ENCODE data around the gene DEPDC5. TPM values are rescaled to one million over a fixed set of nuclear protein-coding genes. Genes with fewer than 3 reads are reported as not detected.
A peak's percentile ranks its signal among the peaks of the same experiment; 100 is the strongest.

Gene DEPDC5
- total RNA-seq, 4 donors from 2014 or later: 26.6 to 94.1 (median 38.8) TPM

DNA sequence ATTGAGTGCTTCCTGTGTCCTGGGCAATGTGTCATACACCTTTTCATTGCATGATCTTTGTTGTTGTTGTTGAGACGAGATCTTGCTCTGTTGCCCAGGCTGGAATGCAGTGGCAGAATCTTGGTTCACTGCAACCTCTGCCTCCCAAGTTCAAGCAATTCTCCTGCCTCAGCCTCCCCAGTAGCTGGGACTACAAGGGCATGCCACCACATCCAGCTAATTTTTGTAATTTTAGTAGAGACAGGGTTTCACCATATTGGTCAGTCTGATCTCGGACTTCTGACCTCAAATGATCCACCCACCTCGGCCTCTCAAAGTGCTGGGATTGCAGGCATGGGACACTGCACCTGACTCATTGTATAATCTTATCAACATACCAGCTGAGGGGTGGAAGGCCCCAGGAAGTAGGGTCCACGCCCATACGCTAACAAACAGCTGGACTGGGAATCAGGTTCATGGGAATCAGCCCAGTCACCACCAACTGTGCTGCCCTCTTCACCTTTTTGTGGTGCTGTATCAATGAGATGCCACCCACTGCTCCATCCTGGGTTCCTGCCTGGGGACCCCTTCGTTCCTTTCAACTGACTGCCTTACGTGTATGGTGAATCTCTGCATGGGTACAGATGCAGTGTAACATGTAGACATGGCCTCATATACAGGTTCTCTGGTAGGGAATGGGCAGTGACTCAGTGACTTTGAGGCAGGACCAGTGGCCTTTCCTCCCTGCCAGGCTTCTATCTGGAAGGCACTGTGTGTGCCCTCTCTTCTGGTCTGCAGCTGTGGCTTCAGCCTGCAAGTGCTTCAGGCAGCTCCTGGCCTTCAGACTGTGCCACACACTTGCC is 158.0 kb downstream of the DEPDC5 start:
- Histone ChIP-seq H3K4me3 (no peak overlapping the region), H3K27me3 (no peaks in the 10 kb centered on the region), H3K9me3 (no peaks in the 10 kb centered on the region), H3K4me1 (peaks cover 0 to 2% (median 0%) of the 10 kb centered on the region in 4 donors), H3K36me3 (peaks cover 0 to 16% (median 0%) of the 10 kb centered on the region in 3 donors), H3K27ac (peak overlapping the region in 2 of 4 donors; percentile 19 to 66)
- peak in 2 of 3 donors; percentile 60 to 79 for DNase-seq
- TF ChIP-seq, protein P1, sequence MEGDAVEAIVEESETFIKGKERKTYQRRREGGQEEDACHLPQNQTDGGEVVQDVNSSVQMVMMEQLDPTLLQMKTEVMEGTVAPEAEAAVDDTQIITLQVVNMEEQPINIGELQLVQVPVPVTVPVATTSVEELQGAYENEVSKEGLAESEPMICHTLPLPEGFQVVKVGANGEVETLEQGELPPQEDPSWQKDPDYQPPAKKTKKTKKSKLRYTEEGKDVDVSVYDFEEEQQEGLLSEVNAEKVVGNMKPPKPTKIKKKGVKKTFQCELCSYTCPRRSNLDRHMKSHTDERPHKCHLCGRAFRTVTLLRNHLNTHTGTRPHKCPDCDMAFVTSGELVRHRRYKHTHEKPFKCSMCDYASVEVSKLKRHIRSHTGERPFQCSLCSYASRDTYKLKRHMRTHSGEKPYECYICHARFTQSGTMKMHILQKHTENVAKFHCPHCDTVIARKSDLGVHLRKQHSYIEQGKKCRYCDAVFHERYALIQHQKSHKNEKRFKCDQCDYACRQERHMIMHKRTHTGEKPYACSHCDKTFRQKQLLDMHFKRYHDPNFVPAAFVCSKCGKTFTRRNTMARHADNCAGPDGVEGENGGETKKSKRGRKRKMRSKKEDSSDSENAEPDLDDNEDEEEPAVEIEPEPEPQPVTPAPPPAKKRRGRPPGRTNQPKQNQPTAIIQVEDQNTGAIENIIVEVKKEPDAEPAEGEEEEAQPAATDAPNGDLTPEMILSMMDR (IDR thresholded peaks at IDR 0.05): no peak
- TF ChIP-seq POLR2A (IDR thresholded peaks at IDR 0.05): no peak

DNA sequence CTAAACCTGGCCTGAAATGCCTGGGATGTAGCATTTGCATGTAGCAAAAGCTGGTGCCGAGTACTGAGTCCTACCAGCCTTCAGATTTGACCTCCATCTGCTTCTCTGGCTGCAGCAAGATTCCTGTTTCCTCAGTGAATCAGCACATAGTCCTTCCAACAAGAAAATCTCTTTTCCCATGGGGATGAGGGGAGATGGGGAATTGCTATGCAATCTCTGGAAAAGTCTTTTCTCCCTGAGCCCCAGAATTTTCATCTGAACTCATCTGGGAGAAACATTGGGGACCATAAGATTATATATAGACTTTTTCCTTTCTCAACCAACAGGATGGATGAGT is 158.6 kb downstream of the DEPDC5 start:
- no peaks in the 10 kb centered on the region for H3K9me3 ChIP-seq
- H3K36me3 ChIP-seq: peaks cover 0 to 12% (median 0%) of the 10 kb centered on the region in 3 donors
- H3K4me1 ChIP-seq: peaks cover 0 to 6% (median 1%) of the 10 kb centered on the region in 4 donors
- peak overlapping the region in 2 of 4 donors; percentile 19 to 66 for H3K27ac ChIP-seq
- no peak for TF ChIP-seq POLR2A (IDR thresholded peaks at IDR 0.05)
- no peak for DNase-seq
- no peak overlapping the region for H3K4me3 ChIP-seq
- H3K27me3 ChIP-seq: no peaks in the 10 kb centered on the region

DNA sequence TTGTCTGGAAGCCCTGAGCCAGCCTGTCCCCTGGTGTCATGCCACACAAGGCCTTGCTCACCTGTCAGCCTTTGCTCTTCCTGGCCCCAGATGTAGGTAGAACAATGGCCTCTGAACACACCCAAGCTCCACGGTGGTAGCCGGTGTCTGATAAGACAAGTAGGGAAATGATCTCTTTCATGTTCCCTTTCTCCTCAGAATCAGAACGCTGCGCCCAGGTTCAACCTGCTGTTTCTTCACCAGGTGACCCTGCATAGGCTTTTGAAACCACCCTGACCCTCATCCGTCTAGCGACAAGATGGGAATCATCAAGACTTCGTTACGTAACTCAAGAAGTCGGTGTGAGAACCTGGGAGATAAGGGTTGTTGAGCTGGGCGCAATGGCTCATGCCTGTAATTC is 161.8 kb downstream of the DEPDC5 start:
- Histone ChIP-seq H3K27me3 (no peaks in the 10 kb centered on the region), H3K9me3 (no peaks in the 10 kb centered on the region), H3K4me1 (peaks cover 0 to 6% (median 1%) of the 10 kb centered on the region in 4 donors), H3K4me3 (no peak overlapping the region), H3K36me3 (peaks cover 0 to 2% (median 0%) of the 10 kb centered on the region in 3 donors), H3K27ac (no peak overlapping the region)
- no peak for TF ChIP-seq POLR2A (IDR thresholded peaks at IDR 0.05)
- TF ChIP-seq, protein P1 (IDR thresholded peaks at IDR 0.05): no peak
- DNase-seq: peak in 2 of 3 donors; percentile 53 to 55

DNA sequence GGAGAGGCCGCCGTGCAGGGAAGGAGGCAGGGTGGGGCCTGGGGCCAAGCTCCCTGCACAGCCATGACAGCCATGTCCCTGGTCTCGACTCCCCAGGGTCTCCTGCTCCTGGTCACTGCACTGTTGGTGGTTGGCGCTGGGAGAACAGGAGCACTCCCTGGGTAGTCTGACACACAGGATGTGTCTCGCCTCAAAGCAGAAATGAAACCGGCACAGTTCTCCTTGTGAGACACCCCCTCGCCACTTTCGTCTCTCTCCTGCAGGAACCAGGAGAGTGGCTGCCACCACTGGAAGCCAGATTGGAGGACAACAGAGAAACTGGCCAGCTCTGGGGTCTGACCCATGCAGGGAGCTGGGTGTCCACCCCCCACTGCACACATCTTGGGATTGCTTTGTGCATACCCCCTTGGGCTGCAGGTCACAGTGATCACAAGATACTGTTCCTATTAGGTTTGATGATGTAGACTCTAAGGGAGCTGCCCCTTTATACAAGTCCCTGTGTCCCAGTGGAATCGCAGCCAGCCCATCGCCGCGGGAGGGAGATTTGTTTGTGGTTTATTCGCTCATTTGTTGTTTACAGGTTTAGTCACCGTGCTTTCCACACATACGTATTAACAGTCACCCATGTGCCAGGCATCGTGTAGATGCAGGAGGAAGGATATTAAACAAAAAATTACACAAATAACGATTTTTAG is 163.6 kb downstream of the DEPDC5 start:
- Histone ChIP-seq H3K4me3 (no peak overlapping the region), H3K27me3 (no peaks in the 10 kb centered on the region), H3K9me3 (no peaks in the 10 kb centered on the region), H3K27ac (no peak overlapping the region), H3K4me1 (peaks cover 0 to 6% (median 1%) of the 10 kb centered on the region in 4 donors), H3K36me3 (no peaks in the 10 kb centered on the region)
- peak in 2 of 3 donors; percentile 57 to 58 for DNase-seq
- TF ChIP-seq, protein P1 (IDR thresholded peaks at IDR 0.05): no peak
- TF ChIP-seq POLR2A (IDR thresholded peaks at IDR 0.05): no peak

DNA sequence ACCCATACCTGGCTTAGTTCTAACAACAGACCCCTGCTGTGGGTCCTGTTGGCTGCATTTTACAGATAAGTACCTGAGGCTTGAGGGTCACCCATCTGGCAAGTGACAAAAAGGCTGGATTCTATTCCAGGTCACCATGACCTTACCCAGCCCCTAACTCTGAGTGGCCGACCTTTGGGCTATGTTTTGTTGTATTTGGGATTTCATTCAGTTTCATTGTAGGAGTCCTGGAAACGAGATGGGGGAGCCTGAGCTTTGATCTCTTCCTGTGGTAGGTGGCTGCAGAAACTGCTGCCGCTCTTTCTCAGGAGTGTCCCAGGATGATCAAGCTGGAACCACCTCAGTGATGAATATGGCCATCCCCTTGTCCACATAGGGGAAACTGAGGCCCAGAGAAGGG is 165.9 kb downstream of the DEPDC5 start:
- no peak for DNase-seq
- H3K36me3 ChIP-seq: no peaks in the 10 kb centered on the region
- H3K27ac ChIP-seq: no peak overlapping the region
- no peak for TF ChIP-seq POLR2A (IDR thresholded peaks at IDR 0.05)
- TF ChIP-seq, protein P1 (IDR thresholded peaks at IDR 0.05): no peak
- H3K4me3 ChIP-seq: no peak overlapping the region
- no peaks in the 10 kb centered on the region for H3K9me3 ChIP-seq
- H3K4me1 ChIP-seq: peaks cover 0 to 6% (median 1%) of the 10 kb centered on the region in 4 donors
- H3K27me3 ChIP-seq: no peaks in the 10 kb centered on the region

DNA sequence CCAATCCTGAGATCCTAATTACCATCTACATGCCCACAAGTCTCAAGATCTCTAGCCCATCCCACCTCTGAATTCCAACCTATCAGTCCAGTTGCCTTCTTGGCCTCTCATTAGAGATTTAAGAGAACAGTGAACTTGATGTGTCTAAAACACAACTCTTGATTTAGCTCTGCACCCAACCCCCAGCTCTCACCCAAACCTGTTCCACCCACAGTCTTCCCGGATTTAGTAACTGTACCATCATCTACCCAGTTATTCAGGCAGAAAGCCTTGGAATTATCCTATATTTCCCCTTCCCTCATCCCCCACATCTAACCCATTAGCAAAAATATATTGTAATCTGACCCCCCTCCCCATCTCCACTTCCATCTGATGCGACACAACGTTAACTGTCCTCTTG is 166.5 kb downstream of the DEPDC5 start:
- no peak overlapping the region for H3K27ac ChIP-seq
- no peaks in the 10 kb centered on the region for H3K36me3 ChIP-seq
- no peak for TF ChIP-seq POLR2A (IDR thresholded peaks at IDR 0.05)
- TF ChIP-seq, protein P1 (IDR thresholded peaks at IDR 0.05): no peak
- H3K9me3 ChIP-seq: no peaks in the 10 kb centered on the region
- H3K4me1 ChIP-seq: peaks cover 0 to 6% (median 1%) of the 10 kb centered on the region in 4 donors
- no peak overlapping the region for H3K4me3 ChIP-seq
- no peak for DNase-seq
- H3K27me3 ChIP-seq: no peaks in the 10 kb centered on the region

All from Peyer's patch (tissue), 4 donors.